GM12873 (cell line): ENCODE measurements around the gene IQCK.

Source experiments
- CTCF ChIP-seq: IDR thresholded peaks from 2 replicates; pipeline ENCODE4 v1.5.1; 2012; ENCODE audit warnings: low read depth, mild to moderate bottlenecking, moderate library complexity, low read length, control low read depth; ENCODE audit not compliant: insufficient read depth; ENCODE audit errors: missing control alignments

The IQCK gene

DNA sequence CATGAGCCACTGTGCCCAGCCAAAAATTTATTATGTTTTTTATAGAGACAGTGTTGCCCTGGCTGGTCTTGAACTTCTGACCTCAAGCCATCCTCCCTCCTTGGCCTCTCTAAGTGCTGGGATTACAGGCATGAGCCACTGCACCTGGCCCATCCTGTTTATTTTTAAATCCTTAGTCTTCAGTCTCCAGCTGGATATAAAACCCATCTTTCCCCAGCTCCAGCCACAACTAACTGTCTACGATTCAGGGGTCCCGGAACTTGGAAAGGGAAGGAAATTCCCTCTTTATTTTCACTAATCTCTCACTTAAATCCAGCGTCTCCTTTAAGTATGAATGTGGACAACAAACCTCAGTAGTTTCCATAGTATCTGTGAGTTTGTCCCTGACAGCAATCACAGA is 62.2 kb downstream of the IQCK start:
- no peak for TF ChIP-seq CTCF

- TF ChIP-seq CTCF = no peak
Observed at GRCh38 chr16:19781226-19781625, 63.2 kb downstream of the IQCK start.

- TF ChIP-seq CTCF = no peak
Observed at GRCh38 chr16:19783363-19784182, 65.5 kb downstream of the IQCK start.

DNA sequence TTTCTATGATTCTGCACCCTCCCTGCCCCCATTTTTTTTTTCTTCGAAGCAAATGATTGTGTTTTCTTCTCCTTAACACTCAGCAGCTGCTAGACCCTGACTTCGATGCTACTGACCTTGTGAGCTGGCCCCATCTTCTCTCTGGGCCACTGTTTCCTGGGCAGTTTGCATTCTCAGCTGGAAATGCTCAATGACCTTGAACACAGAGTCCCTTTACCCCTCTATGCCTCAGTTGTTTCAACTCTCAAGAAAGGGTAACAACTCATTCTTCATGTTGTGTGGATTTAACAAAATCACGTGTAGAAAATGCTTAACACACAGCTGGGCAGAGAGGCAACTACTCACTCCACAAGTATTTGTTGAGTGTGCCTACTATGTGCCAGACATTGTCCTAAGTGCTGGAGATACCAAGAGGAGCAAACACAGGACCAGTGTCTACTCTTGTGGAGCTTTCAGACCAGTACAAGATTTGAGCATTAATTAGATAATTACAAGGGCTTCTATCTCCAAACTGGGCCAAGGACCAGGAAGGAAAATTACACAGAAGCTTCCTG is 66.2 kb downstream of the IQCK start:
- no peak for TF ChIP-seq CTCF

- no peak for TF ChIP-seq CTCF
Observed at GRCh38 chr16:19785081-19785480, 67.0 kb downstream of the IQCK start.

DNA sequence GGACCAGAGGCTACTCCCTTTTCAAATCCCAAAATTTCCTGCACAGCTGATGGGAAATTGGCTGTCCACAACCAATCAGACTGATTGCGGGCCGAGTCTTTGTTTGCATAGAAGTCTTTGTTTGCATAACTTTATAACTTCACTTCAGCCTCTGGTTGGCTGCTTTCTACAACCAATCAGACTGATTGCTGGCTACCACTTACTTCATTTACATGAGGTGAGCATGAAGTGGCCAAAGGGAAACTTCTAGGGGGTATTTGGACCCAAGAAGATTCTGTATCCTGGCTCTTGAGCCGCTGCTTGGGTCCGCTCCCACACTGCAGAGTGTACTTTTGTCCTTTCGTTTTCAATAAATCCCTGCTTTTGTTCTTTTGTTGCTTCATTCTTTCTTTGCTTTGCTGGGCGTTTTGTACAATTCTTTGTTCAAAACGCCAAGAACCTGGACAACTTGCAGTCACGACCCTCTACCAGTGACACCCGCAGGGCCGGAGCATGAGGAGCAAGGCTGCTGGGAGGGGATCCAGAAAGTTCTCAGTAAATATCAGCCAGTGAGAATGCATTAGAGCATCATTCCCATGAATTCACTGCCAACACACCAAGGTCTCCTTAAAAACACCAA is 67.5 kb downstream of the IQCK start:
- no peak for TF ChIP-seq CTCF

DNA sequence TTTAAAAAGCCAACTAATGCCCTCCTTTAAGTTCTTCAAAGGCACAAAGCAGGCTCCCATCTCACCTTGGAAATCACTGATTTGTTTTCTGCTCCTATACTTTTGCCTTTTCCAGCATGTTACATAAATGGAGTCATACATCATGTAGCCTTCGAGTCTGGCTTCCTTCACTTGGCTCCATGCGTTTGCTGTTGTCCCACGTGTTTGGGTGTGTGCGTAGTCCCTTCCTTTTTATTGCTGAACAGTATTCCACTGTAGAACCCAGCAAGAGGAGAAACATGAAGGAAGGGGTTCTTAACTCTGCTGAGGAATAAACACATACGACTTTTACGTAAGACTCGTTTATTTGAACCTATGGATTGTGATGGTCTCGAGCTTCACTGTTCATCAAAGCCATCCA is 84.5 kb downstream of the IQCK start:
- TF ChIP-seq CTCF = no peak
